HG02852 (cell line): ENCODE measurements around the gene CENPF.
A peak's percentile ranks its signal among the peaks of the same experiment; 100 is the strongest.
"Not testable (repeated sequence)": the region's sequence is repeated elsewhere in the genome, so short reads cannot be mapped to it uniquely, and the experiment has no call there.

ENCODE experiments used
- ATAC-seq: cut with Tn5 transposase; IDR thresholded peaks from one replicate; pipeline ENCODE4 v1.9.1; 2021; ENCODE audit warnings: mild to moderate bottlenecking, moderate library complexity; ENCODE audit not compliant: unreplicated experiment

CENPF gene

DNA sequence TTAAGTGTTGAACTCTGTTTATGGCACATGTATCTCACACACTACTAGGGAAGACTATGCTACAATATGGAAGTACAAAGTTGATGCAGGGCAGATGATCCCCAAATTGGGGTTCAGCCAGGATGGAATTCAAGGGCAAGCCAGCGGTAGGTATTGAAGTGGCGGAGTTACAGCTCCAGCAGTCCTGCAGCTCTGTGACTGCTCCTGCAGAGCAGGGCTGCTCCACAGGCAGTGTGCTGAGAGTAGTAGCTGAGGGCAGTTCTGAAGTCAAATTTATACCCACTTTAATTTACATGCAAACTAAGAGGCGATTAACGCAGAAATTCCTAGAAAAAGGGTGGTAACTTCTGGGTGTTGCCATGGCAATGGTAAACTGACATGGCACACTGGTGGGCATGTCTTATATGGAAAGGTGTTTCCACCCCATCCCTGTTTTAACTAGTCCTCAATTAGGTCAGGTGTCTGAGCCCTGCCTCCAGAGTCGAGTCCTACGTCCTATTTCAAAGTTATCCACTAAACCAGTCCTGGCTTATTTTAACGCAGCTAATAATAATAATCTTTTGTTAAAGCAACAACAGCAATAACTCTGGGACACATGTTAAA, 20.6 kb upstream of the CENPF start:
- no peak for ATAC-seq

DNA sequence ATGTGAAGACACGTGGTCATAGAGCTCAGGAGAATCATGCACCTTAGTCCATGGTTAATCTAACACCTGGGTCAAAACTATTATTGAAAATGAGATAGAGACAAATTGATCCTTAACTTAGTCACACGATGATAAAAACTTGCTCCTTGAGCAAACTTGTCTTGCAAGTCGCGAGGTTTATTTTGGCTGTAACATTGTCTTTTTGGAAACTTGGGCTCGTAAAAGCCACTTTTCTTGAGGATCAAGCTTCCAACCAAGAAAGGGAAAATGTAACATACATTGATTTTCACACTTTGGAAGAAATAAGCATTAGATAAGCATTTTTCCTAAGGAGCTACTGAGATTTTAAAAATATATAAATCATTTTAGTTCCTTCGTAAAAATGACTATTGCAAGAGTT, 19.9 kb upstream of the CENPF start:
- no peak for ATAC-seq

DNA sequence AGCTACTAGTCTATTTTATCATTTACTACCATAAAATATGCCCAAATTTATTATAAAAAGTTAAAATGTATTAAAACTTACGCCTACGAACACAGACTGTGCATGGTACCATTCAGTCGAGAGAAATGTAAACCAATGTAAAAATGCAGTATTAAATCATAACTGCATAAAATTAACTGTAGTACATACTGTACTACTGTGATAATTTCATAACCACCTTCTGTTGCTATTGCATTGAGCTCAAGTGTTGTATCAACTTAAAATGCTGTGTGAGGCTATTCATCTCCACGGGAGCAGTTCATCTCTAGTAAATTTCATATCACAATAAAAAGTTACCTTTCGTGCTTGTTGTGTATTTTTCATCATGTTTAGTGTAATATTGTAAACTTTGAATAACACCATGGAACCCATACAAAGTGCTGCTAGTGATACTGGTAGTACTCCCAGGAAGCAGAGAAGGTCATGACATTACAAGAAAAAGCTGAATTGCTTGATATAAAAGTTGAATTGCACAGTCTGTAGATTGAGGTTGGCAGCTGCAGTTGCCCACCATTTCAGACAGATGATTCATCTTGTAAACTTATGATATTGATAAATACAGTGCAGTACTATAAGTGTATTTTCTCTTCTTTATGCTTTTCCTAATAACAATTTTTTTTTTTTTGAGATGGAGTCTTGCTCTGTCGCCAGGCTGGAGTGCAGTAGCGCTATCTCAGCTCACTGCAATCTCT, 19.0 kb upstream of the CENPF start:
- no peak for ATAC-seq

DNA sequence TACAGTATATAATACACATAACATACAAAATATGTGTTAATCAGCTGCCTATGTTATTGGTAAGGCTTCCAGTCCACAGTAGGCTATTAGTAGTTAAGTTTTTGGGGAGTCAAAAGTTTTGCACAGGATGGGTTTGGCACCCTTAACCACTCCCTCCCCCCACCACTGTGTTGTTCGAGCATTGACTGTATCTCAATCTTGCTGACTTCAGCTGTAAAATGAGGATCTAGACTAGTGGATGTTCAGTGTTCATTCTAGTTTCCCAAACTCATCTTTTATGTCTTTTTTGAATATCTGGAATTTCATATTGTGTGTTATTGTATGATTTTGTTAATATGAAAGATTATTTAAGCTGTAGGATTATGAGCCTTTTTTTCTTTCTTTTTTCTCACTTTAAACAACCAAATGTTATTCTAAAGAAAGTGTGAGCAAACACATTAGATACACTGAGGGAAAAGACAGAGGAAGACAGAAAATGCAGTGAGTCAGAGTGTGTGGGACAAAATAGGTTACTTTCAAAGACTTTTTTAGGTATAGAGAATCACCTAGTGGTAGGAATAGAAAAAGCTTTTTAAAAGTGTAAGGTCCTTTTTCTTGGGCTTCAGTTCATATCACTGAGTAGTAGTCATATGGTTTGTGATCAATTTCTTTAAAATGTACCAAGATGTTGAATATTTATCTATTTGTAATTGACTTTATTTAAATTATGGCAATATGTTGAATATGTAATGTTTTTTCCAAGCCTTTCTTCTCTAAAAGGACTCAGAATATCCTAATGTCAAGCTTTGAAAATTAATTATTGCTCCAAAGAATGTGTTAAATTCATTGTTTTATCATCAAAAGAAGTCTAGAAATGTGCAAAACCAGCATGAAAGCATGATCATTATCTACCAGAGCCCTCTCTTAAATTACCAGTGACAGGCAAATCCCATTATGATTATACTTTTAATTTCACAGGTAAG, 17.9 kb upstream of the CENPF start:
- peak; percentile 78 for ATAC-seq

DNA sequence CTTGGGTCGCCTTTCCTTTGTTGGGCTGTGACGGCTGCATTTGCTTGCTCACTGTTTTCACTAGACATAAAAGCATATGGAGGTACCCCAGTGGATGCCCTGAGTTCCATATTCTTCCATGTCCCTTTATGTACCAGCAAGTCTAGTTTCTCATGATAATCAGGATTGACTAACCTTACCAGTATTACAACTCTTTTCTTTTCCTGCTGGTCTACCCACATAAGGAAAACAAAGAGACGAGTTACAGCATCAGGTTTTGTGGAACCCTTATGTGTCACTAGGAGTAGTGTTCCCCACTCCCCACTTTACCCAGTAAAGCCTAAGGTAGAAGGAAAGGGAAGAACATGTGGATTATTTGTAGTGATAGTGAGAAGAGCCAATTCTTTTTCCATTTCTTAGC, 16.4 kb upstream of the CENPF start:
- no peak for ATAC-seq

DNA sequence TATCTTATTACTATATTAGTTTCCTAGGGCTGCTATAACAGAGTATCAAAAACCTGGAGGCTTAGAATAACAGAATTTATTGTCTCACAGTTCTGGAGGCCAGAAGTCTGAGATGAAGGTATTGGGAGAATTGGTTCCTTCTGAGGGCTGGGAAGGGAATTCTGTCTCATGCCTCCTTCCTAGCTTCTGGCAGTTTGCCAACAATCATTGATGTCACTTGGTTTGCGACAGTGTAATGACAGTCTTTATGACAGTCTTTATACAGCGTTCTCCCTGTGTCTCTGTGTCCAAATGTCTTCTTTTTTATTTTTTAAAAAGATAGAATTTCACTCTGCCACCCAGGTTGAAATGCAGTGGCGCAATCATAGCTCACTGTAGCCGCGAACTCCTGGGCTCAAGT, 15.8 kb upstream of the CENPF start:
- no peak for ATAC-seq

DNA sequence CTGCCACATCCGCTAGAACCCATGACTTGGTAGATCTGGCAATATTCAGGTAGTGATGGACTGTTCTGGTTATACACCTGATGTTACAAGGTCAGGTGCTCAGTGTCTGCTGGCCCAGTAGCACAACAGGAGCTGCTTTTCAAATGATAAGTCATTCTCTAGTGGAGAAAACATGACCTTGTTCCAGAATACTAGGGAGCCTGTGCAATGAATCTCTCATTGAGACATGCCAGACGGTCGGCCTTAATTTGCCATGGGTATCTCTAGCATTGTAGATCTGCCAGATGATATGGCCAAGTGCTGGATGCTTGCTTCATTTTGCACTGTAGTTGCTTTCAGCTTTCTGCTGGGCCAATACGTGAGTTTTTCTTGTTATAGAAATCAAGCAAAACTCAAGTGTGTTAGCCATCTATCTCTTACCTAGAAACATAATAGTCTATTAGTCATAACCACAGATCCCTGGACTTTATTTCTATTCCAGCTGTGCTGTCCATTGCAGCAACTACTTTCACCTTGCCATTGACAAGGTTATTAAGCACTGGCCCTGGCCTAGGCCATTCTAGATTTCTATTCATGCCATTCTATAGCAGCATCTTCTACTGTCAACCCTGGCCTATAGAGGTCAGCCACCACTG, 13.9 kb upstream of the CENPF start:
- no peak for ATAC-seq

DNA sequence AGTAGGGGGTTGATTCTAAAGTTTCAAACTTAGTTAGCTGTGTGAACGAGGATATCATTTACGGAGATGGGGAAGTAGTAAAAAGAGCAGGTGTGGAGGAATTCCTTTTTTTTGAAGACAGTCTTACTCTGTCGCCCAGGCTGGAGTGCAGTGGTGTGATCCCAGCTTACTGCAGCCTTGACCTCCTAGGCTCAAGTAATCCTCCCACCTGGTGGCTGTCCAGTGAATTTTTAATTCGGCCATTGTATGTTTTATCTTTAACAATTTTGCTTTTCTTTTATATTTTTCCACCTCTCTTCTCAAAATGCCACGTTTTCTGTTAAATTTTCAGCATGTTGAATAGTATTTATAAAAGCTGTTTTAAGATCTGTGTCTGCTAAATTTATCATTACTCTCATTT, 12.3 kb upstream of the CENPF start:
- ATAC-seq, result no peak

DNA sequence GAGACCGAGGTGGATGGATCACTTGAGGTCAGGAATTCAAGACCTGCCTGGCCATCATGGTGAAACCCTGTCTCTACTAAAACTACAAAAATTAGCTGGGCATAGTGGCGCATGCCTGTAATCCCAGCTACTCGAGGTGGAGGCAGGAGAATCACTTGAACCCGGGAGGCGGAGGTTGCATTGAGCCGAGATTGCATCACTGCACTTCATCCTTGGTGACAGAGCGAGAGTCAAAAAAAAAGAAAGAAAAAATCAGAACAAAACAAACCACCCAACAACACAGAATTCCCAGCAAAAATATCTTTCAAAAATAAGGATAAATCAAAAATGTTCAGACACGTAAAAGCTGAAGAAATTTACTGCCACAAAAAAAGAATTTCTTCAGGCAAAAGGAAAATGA, 11.1 kb upstream of the CENPF start:
- not testable (repeated sequence) for ATAC-seq

DNA sequence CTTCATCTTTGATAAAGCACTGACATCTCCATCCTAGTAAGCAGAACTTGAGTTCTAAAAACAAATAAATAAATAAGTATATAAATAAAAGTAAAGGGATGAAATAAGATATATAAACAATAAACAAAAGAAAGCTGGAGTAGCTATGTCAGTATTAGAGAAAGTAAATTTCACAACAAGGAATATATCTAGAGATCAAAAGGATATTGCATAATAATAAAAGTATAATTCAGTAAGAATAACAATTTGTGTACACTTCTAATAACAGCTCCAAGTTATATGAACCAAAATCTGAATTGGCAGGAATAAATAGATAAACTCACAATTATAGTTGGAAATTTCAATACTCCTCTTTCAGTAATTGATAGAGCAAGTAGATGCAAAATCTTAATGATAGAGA, 9.8 kb upstream of the CENPF start:
- no peak for ATAC-seq

DNA sequence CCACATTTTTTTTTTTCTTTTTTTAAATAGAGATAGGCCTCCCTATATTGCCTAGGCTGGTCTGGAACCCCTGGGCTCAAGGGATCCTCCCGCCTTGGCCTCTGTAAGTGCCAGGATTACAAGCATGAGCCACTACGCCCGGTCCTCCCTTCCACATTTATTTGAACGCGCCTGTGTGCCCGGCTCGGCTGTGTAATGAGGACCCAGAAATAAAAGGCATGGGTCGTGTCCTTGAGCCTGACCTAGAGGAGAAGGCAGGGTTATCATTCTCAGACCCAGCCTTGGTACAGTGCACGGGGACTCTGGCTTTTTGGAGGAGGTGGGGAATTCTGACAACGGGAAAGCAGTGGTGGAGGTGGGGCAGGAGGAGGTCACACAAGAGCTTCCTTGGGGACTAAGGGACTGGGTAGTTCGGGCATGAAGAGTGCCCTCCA, 841 bp downstream of the CENPF start:
- no peak for ATAC-seq

DNA sequence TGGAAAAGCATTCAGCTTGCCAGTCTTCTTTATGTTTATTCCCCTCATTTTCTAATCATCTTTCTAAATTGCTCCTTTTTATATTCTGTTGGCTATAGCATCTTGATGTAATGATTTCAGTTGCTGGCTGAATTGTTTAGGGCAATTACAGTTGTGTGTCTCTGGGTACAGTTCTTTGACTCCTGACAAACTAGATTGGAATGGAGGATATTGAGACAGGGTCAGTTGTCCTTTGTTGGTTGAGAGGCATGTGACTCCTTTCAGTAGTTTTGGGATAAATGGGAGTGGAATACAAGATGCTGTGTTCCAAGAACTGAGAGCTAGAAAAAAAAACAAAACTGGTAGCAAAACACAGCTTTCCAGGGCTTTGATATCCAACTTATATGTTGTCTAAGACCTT, 1.5 kb downstream of the CENPF start:
- no peak for ATAC-seq

DNA sequence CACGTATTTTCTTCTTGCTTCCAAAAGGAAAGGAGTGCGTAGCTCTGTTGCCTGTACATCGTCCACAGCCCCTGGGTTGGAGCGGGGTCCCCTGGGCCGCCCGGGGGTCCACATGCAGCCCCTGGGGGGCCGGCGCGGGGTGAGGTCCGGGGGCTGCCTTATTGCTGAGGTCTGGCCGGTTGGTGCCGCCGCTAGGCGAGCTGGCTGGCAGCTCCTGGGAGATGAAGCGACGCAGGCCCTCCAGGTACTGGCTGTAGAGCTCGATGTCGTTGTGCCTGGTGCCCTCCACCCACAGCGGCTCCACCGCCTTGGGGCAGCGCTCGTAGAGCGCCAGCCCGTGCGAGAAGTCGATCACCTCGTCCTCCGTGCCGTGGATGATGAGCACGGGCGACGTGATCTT, 2.5 kb downstream of the CENPF start:
- ATAC-seq, result not testable (repeated sequence)

DNA sequence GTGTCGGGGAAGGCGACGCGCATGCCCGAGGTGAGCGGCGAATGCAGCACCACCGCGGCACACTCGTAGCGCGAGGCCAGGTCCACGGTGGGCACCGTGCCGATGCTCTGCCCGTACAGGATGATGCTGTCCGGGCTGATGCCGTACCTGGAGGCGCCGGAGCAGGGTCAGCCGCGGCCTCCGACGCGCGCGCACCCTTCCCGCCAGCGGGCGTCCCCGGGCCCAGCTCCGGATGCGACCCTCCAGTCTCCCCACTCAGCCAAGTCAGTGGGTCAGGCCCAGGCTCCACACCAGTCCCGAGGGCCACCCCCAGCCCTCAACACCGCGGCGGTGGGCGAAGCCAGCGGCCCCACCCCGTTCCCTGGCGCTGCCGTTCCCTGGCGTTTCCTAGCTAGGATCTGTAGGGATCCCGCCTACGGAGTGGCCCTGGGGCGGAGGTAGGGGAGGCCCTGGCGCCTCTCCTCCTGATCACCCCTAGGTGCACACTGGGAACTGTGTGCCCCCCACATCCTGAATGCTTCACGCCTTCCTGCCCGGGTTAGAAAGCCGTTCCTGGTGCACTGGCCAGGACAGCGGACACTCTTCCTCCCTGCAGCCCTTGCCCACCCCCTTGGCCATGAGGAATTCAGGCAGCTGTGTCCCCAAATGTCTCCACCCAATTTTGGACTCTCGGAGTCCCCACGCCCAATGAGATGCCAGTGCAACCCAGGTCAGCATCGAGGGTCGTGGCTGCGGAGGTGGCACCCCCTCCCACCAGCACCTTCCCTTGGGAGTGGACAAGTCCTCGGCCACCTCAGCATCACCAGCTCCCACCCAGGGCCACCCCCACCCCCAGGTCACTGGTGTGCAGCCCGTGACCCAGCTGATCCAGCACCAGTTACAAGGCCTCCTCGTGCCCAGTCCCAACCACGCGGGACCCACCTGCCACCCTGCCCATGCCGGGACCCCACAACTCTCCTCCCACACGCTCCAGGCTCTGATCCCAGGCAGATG, 3.2 kb downstream of the CENPF start:
- ATAC-seq, result not testable (repeated sequence)

DNA sequence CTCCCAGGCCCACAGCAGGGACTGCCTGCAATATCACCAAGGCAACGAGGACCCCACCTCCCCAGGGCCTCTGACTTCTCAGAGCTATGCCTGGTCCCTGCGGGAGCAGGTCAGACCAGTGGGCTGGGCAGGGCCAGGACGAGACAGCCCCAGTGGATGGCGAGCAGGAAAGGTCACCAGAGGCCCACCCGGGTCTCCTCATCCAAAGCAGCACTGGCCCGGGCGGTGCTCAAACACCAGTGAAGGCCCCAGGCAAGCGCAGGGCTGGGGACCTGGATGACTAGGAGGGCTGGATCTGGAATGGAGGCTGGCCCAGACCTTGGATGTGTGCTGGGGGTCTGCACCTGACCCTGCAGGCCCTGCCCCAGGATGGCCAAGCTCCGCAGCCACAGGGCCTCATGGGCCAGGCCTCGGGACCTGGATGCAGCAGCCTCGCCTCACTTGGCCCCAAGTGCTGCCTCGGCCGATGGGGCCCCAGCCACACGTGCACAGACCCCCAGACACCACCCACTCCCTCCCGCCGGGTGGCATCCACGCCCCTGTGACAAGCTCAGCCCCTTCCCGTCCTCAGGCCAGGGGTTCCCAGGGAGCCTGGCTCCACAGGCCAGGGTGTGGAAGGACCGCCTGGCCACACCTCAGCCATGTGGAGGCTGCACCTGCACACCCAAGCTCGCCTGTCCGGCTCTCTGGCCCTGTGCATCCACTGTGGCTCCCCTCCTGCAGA, 4.7 kb downstream of the CENPF start:
- not testable (repeated sequence) for ATAC-seq

DNA sequence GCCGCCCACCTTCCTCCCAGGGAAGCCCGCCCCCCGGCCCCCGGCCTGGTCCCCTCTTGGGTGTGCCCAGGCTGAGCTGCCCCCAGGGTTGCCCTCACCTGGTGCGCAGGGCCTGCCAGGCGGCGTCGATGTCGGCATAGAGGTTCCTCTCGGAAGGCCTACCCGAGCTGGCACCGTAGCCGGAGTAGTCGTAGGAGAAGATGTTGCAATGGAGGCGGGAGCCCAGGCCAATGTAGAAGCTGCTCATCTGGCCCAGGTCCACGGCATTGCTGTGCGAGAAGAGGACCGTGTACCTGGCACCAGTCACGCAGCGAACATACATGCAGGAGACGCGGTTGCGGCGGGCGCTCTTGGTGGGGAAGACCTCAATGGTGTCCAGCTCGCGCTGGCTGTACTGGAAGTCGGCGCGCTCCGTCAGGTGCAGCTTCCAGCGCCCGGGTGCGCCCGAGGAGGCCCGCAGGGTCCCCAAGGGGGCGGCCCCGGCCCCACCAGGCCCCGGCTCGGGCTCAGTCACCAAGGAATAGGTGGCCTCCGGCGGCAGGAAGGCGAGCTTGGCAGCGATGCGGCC, 5.3 kb downstream of the CENPF start:
- ATAC-seq, result not testable (repeated sequence)

DNA sequence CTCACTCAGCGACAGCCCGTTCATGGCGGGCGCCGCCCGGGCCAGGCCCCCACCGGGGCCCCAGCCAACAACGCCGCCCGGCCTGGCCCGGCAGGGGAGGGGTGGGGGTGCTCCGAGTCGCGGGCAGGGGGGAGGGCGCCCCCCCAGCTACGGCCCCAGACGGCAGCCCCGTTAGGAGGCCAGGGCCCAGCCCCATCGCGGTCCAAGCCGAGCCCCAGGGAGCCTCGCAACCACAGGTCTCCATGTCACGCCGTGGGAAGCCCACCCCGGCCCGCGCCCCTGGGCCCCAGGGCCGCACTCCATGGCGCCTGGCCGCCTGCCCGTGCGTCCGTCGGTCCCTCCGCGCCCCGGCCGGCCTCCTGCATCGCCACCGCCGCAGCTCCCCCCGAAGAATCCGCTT, 5.8 kb downstream of the CENPF start:
- not testable (repeated sequence) for ATAC-seq

DNA sequence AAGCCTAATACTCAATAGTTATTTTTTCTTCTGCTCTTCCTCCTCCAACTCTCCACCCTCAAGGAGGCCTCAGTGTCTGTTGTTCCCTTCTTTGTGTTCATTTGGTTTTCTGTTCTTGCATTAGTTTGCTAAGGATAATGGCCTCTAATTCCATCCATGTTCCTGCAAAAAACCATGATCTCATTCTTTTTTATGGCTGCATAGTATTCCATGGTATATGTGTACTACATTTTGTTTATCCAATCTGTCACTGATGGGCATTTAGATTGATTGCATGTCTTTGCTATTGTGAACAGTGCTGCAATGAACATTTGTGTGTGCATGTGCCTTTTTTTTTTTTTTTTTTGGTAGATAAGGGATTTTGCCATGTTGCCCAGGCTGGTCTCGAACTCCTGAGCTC, 6.7 kb downstream of the CENPF start:
- no peak for ATAC-seq

DNA sequence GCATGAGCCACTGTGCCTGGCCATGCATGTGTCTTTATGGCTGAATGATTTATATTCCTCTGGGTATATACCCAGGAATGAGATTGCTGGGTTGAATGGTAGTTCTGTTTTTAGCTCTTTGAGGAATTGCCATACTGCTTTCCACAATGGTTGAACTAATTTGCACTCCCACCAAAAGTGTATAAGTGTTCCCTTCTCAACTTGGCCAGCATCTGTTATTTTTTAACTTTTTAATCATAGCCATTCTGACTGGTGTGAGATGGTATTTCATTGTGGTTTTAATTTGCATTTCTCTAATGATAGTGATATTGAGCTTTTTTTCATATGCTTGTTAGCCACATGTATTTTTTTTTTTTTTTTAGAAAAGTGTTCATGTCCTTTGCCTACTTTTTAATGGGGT, 7.1 kb downstream of the CENPF start:
- ATAC-seq, result not testable (repeated sequence)
